ENCODE data around the gene COG5.
A peak's percentile ranks its signal among the peaks of the same experiment; 100 is the strongest.

COG5 gene

GRCh38 chr7:107208024-107208521, 355.6 kb downstream of the COG5 start:
- FAIRE-seq (no peak), DNase-seq (ENCODE audit: extremely low spot score, insufficient read length, low read depth) (no peak)

GRCh38 chr7:107207459-107207858, 356.3 kb downstream of the COG5 start:
- no peak for FAIRE-seq

GRCh38 chr7:107206706-107207105, 357.0 kb downstream of the COG5 start:
- no peak for DNase-seq (ENCODE audit: extremely low spot score, insufficient read length, low read depth)
- FAIRE-seq = no peak

More at GRCh38 chr7:107207459-107207858, 356.3 kb downstream of the COG5 start:
- no peak for DNase-seq (ENCODE audit: extremely low spot score, insufficient read length, low read depth)

GRCh38 chr7:107206136-107206535, 357.6 kb downstream of the COG5 start:
- DNase-seq (ENCODE audit: extremely low spot score, insufficient read length, low read depth) (no peak), FAIRE-seq (no peak)

- DNase-seq (ENCODE audit: extremely low spot score, insufficient read length, low read depth) = no peak
- no peak for FAIRE-seq
These were observed 360.1 kb downstream of the COG5 start for GRCh38 chr7:107203607-107204006.

DNA sequence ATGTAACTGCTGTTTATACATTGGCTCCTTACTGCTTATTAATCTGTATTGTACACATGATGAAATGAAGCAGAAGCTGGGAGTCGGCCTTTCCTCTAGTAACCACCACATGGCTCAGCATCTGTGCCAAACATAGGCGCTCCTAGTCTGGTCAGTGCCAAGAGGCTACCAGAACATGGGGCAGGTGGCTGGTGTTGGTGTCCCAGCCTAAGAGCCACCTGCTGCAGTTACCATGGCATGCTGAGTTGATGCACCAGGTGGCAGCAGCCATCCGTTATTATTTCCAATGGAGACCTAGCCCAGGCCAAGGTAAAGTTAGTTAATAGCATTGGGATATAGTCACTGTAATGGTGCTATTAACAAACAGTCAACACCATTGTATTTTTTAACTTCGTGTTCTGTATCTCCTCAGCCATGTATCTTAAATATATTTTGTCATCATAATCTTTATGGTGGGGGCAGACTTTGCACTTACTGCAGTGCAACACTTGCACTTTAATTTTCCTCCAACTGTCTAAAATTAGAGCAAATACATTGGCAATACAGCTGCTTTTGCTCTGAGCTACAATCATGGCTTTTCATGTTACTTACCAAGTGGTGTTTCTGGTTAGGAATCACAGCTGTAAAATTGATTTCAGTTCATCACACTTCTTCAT, 361.8 kb downstream of the COG5 start:
- DNase-seq (ENCODE audit: extremely low spot score, insufficient read length, low read depth) (peak; percentile 20), FAIRE-seq (no peak)

DNA sequence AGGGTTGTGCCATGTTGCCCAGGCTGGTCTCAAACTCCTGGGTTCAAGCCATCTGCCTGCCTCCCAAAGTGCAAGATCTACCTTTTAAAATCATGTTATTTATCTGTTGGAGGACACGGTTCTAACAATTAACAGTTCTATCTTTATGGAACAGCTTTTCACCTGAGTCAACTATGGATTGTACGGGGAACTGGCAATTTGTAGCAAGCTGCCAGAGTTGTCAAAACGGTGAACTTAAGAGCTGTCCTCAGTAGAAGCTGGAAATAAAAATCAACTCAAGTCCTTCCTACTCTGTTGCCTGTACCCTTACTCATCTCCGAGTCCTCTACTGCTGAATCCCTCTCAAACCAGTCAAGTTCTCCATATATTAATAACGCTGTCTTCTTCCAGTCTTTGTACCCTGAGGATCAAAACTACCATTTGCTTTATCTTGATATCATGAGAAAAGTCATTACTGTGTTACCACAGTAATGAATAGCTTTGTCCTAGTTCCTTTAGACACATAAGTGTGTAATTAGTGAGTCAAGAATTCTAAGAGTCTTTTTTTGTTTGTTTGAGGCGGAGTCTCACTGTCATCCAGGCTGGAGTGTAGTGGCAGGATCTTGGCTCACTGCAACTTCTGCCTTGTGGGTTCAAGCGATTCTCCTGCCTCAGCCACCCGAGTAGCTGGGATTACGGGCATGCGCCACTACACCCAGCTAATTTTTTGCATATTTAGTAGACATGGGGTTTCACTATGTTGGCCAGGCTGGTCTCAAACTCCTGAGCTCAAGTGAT, 366.7 kb downstream of the COG5 start:
- no peak for DNase-seq (ENCODE audit: extremely low spot score, insufficient read length, low read depth)
- FAIRE-seq = no peak

DNA sequence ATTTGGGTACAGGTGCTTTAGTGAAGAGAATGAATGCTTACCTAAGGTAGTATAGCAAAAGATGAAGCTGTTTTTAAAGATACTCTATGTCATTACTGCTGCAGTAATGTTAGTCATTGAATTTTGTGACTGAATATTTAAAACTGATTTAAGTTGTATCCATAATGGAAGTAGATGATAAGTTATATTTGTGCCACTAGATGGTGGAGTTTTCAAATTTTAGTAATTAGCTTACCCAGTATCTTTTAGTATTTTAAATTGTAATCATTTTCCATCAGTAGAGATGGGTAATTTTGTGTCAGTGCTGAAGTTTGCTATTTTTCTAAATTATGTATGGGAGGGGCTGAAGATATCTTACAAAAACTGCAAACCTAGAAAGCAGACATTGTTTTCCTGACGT, 369.7 kb downstream of the COG5 start:
- no peak for DNase-seq (ENCODE audit: extremely low spot score, insufficient read length, low read depth)
- FAIRE-seq = no peak

DNA sequence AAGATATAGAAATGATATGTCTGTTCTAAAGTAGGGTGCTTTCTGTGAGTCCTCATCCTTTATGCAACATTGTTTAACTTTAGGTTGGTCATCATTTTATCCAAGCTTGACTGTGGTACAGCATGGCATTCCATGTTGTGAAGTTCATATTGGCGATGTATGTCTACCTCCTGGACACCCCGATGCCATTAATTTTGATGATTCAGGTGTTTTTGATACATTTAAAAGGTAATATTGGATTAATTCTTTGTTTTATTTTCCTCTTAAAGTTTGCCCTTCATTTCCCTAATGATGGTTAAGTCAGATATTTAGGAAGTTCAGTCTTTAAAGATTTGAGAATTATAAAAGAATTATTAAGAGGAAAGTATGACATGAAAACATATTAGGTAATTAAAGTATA, 373.6 kb downstream of the COG5 start:
- DNase-seq (ENCODE audit: extremely low spot score, insufficient read length, low read depth) (no peak), FAIRE-seq (no peak)

DNA sequence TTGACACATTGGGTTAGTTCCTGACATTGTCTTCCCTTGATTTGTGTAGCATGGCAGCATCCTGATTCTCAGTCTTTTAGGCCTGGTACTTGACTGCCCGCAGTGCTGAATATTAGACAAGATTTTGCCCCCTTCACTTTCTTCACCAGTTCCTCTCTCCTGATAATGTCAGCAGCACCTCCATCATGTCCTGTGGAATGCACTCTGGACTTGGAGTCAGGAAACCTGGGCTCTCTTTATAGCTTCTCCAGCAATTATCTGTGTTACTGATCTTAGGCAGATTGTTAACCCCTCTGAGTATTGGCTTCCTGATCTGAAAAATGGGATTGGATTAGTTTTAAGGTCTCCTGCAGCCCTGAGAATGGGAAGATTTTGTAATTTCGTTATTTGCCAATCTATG, 375.9 kb downstream of the COG5 start:
- DNase-seq (ENCODE audit: extremely low spot score, insufficient read length, low read depth) = no peak
- no peak for FAIRE-seq

- DNase-seq (ENCODE audit: extremely low spot score, insufficient read length, low read depth) (no peak), FAIRE-seq (no peak)
These were observed 377.5 kb downstream of the COG5 start for GRCh38 chr7:107186240-107186639.

GRCh38 chr7:107185716-107186115, 378.0 kb downstream of the COG5 start:
- no peak for DNase-seq (ENCODE audit: extremely low spot score, insufficient read length, low read depth)
- FAIRE-seq = no peak

DNA sequence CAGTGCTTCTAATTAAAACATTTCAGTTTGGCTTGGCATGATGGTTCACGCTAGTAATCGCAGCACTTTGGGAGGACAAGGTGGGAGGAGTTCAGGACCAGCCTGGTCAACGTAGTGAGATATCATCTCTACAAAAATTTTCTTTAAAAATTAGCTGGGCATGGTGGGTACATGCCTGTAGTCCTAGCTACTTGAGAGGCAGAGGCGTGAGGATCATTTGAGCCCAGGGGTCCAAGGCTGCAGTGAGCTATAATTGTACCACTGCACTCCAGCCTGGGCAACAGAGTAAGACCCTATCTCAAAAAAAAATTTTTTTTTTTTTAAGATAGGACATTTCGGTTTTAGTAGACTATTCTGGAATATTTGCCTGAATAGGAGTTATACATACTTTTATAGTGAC, 382.5 kb downstream of the COG5 start:
- DNase-seq (ENCODE audit: extremely low spot score, insufficient read length, low read depth) (no peak), FAIRE-seq (no peak)

GRCh38 chr7:107180378-107180777, 383.3 kb downstream of the COG5 start:
- DNase-seq (ENCODE audit: extremely low spot score, insufficient read length, low read depth) = no peak
- no peak for FAIRE-seq

DNA sequence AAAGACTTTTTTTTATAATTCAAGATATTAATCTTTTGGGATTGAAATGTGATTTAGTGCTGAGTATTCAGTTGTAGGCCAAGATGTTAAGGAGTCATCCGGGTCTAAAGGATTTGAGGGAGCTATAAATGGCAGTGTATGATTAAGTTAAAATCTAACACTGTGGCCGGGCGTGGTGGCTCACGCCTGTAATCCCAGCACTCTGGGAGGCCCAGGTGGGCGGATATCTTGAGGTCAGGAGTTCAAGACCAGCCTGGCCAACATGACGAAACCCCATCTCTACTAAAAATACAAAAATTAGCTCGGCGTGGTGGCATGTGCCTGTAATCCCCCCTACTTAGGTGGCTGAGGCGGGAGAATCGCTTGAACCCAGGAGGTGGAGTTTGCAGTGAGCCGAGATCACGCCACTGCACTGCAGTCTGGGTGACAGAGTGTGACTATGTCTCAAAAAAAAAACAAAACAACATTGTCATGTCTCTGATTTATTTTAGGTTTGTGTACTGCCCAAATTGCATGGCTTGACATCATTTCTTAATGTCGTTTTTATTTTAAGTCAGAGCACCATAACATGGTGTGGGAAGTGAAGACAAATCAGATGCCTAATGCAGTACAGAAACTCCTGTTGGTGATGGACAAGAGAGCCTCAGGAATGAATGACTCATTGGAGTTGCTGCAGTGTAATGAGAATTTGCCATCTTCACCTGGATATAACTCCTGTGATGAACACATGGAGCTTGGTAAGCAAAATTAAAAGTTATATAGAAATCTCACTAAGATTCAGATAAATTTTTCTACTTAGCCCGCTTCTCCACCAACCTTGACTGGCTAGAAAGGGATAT, 384.2 kb downstream of the COG5 start:
- DNase-seq (ENCODE audit: extremely low spot score, insufficient read length, low read depth) (no peak), FAIRE-seq (no peak)

DNA sequence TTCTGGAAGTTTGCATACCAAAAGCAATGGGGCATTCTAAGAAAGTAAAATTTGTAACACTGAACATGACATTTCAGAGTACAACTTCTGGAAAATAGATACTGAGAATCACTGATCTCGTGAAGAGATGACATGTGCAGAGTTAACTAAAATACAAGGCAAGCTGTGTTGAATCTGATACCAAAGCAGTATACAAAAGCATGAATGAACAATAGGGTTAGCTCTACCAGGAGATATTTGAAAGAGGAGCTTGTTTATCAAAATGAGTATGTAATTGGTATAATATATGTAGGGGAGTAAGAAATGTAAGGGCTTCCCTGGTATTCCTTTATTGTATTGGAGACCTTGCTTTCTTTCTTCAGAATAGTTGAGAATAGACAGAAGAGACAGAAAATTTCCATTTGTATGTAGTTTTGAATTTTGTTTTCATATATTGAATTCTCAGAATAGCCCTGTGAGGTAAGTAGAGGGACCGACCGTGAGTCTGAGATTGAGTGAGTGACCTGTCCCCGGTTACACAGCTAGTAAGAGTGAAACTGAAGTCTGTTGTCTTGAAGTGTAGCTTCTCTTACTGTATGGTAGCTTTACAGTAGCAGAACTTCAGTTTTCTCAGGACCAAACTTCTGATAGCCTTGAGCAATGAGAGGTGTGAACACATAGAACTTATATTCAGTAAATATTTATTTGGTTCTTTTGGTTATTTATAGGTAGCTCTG, 389.9 kb downstream of the COG5 start:
- DNase-seq (ENCODE audit: extremely low spot score, insufficient read length, low read depth) (no peak), FAIRE-seq (peak; percentile 76)

DNA sequence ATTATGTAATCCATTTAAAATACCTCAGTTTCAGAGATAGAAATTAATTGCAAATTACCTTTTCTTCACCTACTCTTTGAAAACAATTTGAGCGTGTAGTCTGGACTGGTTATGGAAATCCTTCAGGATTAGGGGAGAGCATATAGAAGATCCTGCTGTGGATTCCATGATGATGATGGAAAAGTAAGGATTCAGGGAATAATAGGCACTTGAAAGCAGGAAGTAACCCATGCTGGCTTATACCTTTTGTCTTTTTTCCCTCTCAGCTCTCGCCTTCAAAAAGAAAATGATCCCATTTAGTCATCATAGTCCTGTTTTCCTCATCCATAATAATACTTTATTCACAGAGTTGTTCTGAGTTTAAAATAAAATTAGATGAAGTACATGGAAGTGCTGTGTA, 390.5 kb downstream of the COG5 start:
- FAIRE-seq = no peak
- DNase-seq (ENCODE audit: extremely low spot score, insufficient read length, low read depth) = no peak

- DNase-seq (ENCODE audit: extremely low spot score, insufficient read length, low read depth) (no peak), FAIRE-seq (peak; percentile 59)
These were observed 391.3 kb downstream of the COG5 start for GRCh38 chr7:107172276-107173032.

- no peak for DNase-seq (ENCODE audit: extremely low spot score, insufficient read length, low read depth)
These were observed 392.2 kb downstream of the COG5 start for GRCh38 chr7:107171496-107171895.

More at GRCh38 chr7:107171496-107171895, 392.2 kb downstream of the COG5 start:
- FAIRE-seq = no peak

All from GM18507 (cell line).